Central memory CD4-positive, alpha-beta T cell (primary cell): ENCODE results near the gene TFF3.

Experiments used
- DNase-seq: peaks from one replicate; pipeline ENCODE4 v3.0.0; 2022
- total RNA-seq, 3 experiments: gene quantifications; one replicate each; lab custom pipeline; 2026; lab: John Stamatoyannopoulos, UW

The TFF3 gene, protein sequence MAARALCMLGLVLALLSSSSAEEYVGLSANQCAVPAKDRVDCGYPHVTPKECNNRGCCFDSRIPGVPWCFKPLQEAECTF
- 0 reads per million in 3 experiments for total RNA-seq

DNA sequence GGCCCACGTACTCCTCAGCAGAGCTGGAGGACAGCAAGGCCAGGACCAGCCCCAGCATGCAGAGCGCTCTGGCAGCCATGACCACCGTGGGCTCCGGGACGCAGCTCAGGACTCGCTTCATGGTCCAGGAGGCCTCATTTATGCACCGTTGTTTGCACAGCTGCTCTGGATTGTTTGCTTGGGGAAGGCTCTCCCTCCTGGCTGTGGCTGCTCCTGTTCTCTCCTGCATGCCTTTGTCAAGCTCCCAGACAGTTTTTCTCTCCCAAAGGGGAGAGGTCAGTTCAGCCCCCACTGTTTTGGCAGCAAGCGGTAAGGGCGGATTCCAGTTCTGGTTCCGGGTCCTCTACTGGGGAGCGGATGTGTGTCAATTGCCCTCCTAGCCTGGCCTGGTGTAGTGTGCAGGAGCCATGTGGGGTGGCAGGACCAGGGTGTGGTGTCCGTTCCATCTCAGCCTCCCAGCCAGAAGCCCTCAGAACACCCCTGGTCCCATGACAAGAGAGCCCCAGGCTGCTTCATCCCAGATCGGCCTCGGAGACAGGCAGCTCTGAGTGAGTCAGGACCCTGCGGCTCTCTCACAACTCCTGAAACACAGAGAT lies at the start of gene TFF3:
Gene TFF3 (minus strand): TSS at position 114 of the 596 bp plus-strand sequence. CDS start 35 bp downstream, at position 79.
- DNase-seq = no peak

DNA sequence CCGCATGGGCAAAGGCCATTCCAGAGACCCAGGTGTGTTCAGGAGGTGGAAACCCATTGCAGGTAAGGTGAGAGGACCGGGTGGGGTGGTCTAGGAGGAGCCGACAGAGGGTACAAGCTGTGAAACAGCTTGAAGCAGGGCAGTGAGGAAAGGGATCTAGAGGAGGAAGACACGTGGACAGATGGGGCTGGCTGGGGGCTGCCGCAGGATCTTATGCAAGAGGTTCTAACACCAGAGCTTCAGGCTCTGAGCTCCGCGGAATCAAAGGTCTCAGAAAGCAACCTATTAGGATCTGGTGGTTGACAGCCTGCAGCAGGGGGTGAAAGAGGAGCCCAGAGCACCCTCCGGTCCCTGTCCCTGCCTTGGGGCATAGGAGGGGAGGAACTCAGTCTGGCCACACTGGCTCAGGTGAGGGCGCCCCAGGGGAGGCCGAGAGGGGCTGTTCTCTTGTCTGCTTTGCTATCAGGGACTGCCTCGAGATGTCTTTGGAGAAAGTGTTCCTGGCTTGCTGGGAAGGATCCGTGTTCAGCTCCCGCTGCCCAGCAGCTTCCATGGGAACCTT lies 49.2 kb upstream of the TFF3 start:
- DNase-seq = no peak

DNA sequence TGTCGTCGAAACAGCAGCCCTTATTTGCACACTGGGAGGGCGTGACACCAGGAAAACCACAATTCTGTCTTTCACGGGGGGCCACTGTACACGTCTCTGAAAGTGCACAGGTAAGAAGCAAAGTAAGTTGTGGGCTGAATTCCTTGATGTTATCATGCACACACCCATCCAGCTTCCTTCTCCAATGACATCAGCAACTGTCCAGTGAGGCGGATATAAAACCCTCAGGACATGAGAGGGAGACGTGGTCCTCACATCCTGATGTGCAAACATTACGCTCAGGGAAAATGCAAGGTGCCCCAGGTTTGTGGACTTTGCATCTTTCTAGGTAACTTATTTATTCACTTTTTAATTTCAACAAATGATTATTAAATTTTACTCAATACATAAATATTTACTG lies 48.1 kb upstream of the TFF3 start:
- no peak for DNase-seq

DNA sequence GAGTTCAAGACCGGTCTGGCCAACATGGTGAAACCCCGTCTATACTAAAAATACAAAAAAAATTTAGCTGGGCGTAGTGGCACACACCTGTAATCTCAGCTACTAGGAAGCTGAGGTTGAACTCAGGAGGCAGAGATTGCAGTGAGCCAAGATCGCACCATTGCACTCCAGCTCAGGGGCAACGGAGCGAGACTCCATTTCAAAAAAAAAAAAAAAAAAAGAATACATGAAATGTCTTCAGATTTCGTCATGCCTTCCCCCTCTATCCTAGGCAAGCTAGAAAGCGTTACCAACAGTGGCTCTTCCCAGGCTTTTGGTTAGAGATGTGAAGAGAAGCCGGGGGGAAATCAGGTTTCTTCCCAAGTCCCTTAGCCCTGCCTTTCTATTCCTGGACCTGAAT lies 47.5 kb upstream of the TFF3 start:
- no peak for DNase-seq

DNA sequence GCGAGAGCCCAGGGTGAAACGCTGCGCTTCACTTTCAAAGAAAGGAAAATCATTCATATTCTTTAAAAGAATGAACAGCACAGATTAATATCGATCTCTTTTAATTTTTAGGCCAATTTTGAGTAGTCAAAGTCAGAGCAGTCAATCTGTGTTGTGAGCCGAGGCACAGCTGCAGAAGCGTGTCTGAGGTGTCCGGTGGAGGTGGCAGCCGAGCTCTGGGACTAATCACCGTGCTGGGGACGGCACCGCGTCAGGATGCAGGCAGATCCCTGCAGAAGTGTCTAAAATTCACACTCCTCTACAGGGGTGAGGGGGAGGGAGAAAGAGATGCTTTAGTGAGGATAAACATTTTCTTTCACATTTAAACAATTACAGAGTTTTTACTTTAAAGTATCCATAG lies 47.0 kb upstream of the TFF3 start:
- DNase-seq = no peak

DNA sequence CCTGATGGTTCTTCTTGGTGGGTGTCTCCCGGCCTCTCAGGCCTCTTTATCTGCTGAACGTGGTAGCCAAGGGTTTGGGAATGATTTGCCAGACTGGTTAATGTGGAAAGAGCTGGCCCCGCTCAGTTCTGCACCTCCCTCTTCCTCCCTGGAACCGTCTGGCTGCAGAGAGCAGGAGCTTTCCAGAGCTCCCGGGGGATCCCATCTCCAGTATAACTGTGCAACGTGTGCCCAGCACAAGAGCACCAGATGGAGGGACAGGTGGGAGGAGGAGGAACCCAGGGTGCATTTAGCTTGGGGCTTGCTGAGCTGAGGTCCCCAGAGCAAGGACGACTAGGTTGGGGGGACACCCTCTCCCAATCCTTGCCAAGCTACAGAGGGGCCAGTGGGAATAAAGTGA lies 46.1 kb upstream of the TFF3 start:
- no peak for DNase-seq

DNA sequence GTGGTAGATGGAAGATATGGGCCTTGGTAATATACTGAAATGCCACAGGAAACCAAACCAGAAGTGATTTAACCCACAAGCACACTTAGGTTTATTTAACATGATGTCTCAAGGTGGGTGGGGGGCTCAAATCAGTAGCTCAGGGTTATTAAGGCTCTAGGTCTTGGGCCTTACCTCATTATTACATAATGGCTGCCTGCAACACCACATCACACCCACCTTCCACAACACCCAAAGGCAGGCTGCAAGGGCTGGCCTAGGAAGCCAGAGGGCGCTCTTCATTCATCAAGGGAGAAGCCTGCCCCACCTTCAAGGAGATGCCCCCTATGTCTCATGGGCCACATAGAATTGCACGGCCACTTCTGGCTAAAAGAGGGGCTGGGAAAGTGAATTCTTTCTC lies 45.1 kb upstream of the TFF3 start:
- no peak for DNase-seq

DNA sequence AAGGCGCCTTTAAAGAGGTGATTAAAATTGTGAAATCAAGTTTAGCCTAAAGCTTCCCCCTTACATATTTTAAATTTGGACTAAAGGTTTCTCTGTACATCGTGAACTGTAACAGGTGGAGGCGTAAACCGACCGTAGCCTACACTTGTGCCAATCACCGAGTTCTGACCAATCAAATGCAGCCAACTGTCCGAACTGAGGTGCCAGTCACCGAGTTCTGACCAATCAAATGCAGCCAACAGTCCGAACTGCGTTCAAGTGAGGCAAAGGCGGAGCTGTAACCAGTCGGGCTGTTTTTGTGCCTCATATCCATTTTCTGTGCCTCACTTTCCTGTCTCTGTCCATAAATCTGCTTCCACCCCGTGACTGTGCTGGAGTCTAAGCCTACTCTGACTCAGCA lies 43.7 kb upstream of the TFF3 start:
- DNase-seq = no peak

DNA sequence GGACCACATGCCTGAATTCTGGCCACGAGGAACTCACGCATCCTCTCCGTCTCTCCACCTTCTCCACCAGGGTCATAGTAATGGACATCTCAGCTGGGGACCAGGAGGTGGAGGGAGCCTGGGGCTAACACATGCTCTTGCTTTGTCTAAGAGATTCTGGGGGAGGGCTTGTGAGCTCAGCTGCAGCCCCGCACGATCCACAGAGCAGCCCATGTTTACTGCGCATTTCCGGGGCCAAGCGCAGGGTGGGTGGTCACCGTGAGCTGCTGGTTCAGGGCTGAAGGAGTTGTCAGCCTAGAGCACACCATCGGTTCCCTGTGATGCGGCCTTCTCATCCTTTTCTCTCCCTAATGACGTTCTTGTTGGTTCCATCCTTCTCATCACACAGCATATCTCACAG lies 43.1 kb upstream of the TFF3 start:
- DNase-seq = no peak

DNA sequence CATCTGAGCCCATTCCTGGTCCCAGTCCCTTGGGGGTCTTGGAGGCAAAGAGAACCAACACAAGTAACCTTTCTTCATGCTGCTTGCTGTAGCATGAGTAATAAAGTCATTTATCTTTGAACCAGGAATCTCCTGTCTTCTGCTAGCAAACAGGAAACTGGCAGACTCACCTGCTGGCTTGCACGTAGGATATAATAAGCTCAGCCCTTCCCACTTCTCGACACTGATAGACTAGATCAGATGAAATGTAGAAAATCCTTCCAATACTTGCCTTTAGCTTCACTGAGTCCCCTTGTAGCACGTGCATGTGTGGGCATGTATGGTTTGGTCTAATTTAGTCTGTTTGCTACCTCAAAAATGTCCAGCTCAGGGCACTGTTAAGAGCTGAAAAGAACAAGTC lies 42.1 kb upstream of the TFF3 start:
- DNase-seq = no peak

DNA sequence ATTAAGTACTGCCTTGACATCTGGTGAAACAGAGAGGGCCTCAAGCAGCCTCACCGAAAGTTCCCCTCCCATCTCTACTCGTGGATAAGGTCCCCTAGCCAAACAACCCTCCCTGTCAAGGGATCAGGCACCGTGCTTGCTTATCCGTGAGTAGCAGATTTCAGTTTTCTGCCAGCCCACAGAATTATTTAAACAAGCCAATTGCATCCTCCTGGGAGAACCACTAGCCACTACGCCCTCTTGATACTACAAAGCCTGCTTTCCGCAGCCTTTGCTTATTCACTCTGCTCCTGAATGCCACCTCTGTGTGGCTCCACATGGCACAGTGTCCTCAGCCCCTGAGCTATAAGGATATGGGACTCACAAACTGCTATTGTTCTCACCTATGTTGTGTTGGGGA lies 41.4 kb upstream of the TFF3 start:
- no peak for DNase-seq

DNA sequence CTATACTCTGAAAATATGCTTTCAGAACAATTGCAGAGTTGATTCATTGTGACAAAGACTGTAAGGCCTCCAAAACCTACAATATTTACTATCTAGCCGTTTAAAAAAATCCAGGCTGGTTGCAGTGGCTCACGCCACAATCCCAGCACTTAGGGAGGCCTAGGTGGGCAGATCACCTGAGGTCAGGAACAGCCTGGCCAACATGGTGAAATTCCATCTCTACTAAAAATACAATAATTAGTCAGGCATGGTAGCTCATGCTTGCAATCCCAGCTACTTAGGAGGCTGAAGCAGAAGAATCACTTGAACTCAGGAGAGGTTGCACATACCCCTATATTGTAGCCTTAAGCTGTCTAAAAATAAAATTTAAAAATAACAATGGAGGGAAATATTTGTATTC lies 40.8 kb upstream of the TFF3 start:
- DNase-seq = no peak

DNA sequence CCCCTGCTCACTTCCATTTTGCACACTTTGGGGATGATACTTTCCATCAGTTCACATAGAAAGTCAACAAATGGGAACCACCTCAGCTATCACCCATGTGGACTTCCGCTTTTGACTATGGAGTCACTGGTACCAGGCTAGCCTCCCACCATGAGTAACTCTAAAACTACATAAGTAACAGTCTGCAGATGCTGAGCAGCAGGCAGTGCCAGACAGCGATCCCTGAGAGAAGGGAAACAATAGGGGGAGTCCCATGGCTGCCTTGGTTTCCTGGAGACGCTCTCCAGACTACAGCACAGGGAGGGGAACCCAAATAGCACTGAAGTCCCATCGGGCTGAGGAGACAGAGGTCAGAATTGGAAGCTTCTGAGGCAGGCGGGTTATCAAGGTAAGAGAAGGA lies 38.4 kb upstream of the TFF3 start:
- DNase-seq = no peak

DNA sequence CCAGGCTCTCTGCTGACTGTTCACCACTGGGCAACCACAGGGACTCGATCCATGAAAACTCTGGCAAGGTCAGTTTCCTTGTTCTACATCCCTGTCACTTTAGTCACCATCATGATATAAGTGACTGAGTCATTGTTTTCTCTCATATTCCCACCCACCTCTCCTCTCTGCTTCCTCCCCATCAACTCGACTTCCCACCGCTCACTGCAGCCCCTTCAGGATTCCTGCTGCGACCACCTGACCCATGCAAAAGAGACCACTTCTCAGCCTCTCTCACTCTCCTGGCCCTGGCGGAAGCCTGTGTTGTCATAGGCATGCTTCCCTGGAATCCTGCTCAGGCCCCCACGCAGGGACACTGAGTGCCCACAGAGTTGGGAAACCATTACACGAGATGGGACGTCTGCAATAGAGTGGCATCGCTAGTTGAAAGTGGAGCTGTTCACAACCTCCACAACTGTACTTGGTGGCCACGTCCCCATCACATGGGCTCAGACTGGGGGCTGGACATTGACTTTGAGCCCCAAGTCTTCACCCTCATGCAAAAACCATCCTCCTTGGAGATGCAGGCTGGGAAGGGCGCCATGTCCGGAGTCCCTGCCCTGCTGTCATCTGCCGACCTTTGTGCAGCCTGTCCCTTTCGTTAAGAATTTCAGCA lies 37.4 kb upstream of the TFF3 start:
- DNase-seq = no peak

DNA sequence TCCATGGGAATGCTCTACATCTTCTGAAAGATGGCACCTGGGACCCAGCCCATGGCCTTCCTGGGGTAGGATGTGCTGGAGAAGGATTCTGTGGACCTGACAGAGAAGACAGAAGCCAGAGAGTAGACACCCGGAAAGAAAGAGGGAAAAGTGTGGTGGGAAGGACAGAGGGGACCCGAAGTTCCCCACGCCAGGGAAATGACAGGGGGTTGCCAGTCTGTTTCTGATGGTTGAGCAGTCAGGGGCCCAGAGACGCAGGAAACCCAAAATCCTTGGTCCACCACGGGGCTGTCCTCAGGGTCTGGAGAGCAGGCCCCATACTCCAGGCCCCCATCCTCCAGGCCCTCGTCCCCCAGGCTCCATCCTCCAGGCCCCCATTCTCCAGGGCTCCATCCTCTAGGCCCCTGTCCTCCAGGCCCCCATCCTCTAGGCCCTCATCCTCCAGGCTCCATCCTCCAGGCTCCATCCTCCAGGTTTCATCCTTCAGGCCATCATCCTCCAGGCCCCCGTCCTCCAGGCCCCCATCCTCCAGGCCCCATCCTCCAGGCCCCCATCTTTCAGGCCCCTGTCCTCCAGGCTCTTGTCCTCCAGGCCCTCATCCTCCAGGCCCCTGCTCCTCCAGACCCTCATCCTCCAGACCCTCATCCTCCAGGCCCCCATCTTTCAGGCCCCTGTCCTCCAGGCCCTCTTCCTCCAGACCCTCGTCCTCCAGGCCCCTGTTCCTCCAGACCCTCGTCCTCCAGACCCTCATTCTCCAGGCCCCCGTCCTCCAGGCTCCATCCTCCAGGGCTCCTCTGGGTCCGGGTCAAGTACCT lies 36.6 kb upstream of the TFF3 start:
- DNase-seq = no peak

DNA sequence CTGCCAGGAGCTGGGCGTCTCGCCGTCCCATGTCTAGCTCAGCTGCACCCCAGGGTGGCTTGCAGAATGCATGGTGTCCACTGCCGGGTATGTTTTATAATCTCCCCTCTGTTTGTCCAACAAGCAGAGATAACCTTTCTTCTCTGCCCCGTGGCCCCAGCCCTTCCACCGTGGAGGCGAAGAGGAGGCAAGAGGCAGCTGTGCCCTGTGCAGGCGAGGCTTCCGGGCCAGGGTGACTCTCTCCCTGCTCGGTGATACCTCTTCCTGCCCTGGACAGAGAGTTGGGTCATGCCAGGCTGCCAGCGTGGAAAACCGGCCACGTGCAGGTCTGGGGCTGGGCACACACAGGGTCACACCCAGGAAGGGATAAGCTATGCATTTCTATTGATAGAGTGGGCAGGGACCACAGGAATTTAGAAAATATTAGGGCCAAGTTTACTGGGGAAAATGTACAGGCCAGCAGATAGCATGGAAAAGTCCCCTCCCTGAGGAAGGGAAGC lies 35.8 kb upstream of the TFF3 start, which contains the start of gene TFF2:
Gene TFF2 (minus strand): TSS at position 68 of the 500 bp plus-strand sequence. CDS start 37 bp downstream, at position 31.
- DNase-seq = no peak

DNA sequence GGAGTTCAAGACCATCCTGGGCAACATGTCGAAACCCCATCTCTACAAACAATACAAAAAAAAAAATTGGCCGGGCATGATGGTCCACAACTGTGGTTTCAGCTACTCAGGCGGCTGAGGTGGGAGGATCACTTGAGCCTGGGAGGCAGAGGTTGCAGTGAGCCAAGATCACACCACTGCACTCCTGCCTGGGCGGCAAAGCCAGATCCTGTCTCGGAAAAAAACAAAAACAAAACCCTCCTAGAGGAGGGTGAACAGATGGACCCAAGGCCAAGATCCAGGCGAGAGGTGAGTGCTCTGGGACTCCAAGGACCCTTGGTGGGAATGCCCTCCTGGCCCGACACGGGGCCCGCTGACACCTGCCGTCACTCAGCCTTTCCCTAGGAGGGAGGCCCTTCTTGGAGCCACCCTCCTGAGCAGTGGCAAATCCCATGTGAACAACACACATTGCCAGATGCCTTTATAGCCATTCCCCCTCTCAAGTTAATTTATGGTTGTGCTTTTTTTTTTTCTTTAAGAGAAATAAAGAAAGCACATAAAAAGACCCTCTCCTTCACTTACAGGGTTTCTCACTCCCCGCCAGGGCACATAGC lies 35.2 kb upstream of the TFF3 start:
- no peak for DNase-seq

DNA sequence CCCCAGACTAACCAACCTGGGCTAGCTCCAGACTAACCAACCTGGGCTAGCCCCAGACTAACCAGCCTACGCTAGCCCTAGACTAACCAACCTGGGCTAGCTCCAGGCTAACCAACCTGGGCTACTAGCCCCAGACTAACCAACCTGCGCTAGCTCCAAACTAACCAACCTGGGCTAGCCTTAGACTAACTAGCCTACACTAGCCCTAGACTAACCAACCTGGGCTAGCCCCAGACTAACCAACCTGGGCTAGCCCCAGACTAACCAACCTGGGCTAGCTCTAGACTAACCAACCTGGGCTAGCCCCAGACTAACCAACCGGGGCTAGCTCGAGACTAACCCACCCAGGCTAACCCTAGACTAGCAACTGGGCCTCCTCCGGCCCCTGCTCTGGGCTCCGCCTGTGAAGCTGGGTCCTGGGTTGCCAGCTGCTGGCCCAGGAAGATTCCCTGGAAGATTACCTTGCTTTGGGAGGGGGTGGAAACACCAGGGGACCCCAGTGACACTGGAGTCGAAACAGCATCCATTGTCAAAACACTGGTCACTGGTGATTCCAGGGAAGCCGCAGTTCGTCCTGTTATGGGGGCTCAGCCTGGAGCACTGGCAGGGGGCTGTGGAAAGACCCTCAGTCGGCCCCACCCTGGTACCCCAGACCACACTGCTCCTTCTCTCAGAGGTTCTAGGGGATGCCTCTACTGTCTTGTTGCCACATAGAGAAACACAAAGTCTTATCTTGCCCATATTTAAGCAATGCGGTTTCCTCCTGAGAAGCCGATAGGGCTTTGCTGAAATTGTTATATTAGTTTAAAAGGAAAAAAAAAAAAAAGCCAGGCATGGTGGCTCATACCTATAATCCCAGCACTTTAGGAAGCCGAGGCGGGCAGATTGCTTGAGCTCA lies 34.5 kb upstream of the TFF3 start:
- DNase-seq = no peak

DNA sequence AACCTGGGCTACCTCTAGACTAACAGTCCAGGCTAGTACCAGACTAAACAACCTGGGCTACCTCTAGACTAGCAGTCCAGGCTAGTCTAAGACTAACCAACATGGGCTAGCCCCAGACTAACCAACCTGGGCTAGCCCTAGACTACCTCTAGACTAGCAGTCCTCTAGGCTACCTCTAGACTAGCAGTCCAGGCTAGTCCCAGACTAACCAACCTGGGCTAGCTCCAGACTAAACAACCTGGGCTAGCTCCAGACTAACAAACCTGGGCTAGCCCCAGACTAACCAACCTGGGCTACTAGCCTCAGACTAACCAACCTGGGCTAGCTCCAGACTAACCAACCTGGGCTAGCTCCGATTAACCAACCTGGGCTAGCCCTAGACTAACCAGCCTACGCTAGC lies 33.6 kb upstream of the TFF3 start:
- DNase-seq = no peak

DNA sequence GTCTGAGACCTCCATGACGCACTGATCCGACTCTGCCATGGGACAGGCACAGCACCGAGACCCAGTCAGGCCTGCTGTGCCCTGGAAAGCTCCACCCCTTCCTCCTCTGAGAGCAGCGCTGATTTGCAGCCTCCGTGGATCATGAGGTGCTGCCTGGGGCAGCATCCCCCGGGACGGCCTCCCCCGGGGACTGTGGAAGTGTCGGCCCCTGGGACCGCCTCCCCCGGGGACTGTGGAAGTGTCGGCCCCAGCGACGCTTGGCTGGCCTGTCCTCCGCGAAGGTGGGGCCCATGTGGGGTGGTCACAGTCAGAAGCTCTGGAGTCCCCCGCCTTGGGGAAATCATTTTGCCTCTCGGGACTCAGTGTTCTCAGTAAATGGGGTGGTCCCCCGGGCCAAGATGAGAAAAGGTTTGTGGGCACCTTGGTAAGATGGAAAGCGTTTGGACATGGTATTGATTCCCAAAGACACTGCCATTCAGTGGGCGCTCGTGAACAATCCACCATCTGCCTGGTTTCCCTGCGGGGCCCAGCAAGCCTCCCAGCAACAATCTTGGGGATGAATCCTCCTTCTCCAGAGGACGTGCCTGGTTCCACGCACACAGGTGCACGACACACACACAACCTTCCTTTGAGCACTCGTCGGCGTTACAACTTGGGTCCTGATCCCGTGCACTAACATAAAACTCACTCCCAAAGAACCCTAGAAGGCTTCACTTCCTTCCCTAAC lies 32.6 kb upstream of the TFF3 start:
- DNase-seq = no peak
